GM10266 (cell line): ENCODE measurements around the gene PATZ1.
"Not testable (repeated sequence)": the region's sequence is repeated elsewhere in the genome, so short reads cannot be mapped to it uniquely, and the experiment has no call there.

Experiments used
- DNase-seq: peaks from one replicate; pipeline ENCODE4 v3.0.0; 2012; ENCODE audit errors: extremely low spot score
- CTCF ChIP-seq: IDR thresholded peaks from 2 replicates; pipeline ENCODE4 v1.5.1; 2012; ENCODE audit warnings: mild to moderate bottlenecking, low read depth; ENCODE audit not compliant: control insufficient read depth, insufficient read depth; ENCODE audit errors: missing control alignments

PATZ1 gene

DNA sequence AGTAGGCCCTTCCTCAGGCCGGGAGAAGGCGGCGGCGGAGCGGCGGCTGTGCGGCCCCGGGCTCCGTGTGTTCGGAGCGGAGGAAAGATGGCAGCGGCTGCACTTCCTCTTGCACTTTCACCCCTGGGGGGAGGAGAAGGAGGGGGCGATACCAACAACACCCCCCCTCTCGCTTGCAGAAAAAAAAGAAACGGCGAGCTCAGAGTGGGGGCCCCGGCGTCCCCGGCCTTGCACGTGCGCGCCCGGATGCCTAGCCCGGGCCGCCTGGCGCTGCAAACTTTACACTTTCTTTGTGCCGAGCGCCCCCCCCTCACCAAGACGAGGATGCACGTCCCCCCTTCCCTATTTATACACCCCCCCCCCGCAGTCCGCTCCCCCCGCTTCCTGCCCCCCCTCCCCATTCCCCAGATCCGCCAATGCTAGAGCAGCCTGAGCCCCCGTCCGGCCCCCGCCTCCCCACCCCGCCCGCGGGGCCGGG is at the start of gene PATZ1:
Gene PATZ1, minus strand, starts transcription at position 92 of the 478 bp plus-strand sequence. CDS start 744 bp downstream, outside the sequence.
- TF ChIP-seq CTCF: no peak
- peak; percentile 93 for DNase-seq

- DNase-seq: no peak
- TF ChIP-seq CTCF: no peak
Observed at GRCh38 chr22:31394326-31394725, 48.2 kb upstream of the PATZ1 start.

GRCh38 chr22:31393893-31394292 is 47.7 kb upstream of the PATZ1 start:
- no peak for TF ChIP-seq CTCF
- no peak for DNase-seq

DNA sequence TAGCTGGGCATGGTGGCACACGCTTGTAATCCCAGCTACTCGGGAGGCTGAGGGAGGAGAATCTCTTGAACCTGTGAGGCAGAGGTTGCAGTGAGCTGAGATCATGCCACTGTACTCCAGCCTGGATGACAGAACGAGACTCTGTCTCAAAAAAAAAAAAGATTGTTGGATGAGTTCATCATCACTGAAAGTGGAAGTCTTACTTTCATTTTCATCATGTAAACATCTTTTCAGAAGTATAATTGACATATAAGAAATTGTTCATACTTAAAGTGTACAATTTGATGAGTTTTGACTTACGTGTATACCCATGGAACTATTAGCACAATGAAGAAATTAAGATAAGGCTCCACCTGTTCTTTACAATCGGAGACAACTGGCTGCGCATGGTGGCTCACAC is 32.5 kb upstream of the PATZ1 start:
- not testable (repeated sequence) for DNase-seq

DNA sequence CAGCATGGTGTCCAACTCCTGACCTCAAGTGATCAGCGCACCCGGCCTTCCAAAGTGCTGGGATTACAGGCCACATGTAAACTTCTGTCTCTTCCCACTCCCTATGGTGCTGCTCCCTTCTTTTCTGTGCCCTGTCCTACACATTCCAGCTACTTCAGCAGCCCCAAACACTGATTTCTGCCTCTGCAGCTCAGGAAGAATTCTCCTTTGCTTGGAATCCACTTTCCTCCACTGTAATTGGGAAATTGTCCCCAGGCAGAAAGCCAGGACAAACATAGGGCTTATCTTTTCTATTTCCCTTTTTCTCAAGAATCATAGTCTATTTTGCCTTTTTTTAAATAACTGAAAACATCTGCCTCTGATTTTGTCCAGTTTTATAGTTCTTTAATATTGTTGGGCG is 32.0 kb upstream of the PATZ1 start:
- no peak for DNase-seq
- no peak for TF ChIP-seq CTCF

- no peak for TF ChIP-seq CTCF
- peak; percentile 2 for DNase-seq
Observed at GRCh38 chr22:31377612-31378011, 31.5 kb upstream of the PATZ1 start.

DNA sequence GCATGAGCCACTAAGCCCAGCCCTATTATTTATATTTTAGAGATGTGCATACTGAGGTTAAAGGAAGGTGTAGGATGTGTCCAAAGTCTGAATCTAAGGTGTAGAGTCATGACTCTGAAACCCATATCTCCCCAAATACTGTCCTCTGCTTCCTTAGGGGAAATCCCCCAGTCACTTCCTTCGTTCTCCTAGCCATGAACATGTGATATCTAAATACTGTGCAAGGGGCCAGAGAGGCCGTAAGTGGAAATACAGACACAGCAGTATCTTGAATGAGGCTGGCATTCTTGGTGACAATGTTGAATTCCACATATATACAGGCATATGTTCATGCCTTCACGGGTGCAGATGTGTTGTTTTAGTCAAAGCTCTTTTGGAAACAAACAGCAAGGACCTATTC is 21.3 kb upstream of the PATZ1 start:
- peak; percentile 1 for DNase-seq
- TF ChIP-seq CTCF: no peak

DNA sequence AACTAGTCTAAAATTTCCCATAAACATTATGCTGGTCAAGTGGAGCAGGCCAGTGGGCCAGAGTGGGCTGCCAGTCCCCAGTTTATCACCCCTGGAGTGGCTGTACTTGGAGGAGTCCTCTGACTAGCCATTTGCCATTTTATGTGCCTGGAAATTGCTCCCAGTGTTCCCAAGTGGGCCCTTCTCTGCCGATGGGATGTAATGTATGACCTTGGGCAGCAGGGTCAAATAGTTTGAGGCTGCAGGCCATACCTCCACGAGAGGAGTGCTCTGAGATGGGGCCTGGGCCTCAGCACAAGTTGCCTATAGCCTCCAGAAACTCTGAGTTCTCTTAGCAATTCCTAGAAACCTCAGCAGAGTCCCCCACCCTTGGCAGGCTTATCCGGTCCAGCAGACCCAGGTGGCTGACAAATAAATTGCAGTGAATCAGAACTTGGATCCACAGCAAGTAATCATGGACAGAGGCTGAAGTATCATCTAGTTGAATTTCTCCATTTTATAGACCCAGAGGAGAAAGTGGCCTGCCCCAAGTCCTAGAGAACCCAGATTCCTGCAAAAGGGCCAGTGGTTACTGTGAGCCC is 17.8 kb upstream of the PATZ1 start:
- peak; percentile 2 for DNase-seq
- no peak for TF ChIP-seq CTCF
